GM12873 (cell line): ENCODE data around the gene DGKI.

ENCODE experiments used
- TF ChIP-seq, protein P1 (sequence below): IDR thresholded peaks from 2 replicates; pipeline ENCODE4 v1.5.1; 2012; ENCODE audit warnings: low read depth, mild to moderate bottlenecking, moderate library complexity, low read length, control low read depth; ENCODE audit not compliant: insufficient read depth; ENCODE audit errors: missing control alignments

Gene DGKI

DNA sequence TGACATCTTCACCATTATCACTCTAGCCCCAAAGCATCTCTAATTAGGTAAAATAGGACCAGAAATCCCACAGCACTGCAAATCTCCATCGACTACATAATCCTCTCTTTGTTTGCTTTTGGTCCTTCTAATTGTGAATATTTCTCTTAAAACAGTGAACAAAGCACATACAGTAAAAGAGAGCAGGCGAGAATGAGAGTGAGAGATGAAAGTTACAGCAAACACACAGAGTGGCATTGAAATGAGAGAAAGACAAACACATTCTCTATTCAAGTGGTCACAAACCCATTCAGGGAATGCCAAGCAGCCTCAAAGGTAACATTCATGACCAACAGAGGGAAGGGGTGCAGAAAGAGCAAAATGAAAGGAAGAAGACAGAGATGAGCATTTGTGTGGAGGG lies 393.4 kb downstream of the DGKI start:
- TF ChIP-seq, protein P1, sequence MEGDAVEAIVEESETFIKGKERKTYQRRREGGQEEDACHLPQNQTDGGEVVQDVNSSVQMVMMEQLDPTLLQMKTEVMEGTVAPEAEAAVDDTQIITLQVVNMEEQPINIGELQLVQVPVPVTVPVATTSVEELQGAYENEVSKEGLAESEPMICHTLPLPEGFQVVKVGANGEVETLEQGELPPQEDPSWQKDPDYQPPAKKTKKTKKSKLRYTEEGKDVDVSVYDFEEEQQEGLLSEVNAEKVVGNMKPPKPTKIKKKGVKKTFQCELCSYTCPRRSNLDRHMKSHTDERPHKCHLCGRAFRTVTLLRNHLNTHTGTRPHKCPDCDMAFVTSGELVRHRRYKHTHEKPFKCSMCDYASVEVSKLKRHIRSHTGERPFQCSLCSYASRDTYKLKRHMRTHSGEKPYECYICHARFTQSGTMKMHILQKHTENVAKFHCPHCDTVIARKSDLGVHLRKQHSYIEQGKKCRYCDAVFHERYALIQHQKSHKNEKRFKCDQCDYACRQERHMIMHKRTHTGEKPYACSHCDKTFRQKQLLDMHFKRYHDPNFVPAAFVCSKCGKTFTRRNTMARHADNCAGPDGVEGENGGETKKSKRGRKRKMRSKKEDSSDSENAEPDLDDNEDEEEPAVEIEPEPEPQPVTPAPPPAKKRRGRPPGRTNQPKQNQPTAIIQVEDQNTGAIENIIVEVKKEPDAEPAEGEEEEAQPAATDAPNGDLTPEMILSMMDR, result no peak

DNA sequence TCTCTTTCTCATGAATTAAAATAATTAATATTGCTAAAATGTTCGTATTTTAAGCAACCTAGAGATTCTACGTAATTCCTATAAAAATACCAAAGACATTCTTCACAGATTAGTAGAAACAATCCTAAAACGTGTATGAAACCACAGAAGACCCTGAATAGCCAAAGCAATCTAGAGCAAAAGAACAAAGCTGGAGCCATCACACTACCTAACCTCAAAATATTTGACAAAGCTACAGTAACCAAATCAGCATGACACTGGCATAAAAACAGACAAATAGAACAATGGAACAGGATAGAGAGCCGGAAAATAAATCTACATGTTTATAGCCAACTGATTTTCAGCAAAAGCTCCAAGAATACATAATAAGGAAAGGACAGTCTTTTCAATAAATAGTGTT lies 397.8 kb downstream of the DGKI start:
- TF ChIP-seq, protein P1, result no peak

DNA sequence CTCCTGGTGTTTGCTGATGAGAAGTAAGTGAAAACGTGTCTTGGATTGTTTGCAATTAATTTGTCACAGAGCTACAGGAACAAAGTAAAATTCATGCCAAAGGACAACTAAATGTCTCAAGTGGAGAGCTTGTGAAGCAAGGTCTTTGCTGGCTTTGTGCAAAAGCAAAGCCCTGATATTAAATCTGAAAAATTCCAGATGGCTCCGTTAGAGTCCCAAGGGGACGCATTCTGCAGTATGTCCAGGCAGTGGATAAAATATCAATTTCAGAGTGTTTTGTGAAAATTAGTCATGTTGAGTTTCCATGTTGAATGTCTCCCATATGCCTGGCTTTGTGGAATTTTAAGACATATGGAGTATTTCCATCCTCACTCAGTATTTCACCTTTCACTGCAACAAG lies 400.7 kb downstream of the DGKI start:
- TF ChIP-seq, protein P1, result no peak

DNA sequence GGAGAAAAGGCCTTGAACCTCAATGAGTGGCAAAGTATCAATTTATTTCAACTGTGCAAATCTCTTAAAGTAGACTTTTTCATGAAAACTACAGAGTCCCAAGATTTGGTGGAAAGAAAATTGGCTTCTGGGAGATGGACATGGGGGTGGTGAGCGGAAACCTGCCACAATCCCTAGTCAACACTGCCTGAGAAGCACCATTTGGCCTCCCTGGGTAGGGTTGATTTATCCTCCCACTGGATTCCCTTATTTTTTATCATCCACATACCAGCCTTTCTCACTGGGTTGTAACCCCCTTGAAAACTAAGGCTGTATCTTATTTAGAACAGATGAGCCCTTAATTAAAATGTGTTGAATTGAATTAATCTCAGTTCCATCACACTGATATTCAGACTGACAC lies 401.5 kb downstream of the DGKI start:
- TF ChIP-seq, protein P1, result no peak

DNA sequence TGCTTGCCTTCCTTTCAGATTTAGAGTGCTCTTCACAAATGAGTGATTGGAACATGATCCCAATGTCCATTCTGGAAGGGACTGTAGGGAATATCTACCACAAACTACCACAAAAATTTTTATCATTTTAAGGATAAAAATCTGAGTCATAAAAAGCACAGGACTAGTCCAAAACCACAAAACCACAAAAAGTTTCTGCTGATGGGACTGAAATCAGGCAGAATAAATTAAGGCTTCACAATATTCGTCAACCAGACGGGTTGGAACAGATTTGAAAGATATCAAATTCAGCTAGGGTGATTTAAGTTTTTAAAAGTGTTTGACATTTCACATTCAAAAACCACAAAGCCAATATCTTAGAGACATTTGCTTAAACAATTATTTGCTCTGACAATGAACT lies 403.2 kb downstream of the DGKI start:
- TF ChIP-seq, protein P1, result no peak

DNA sequence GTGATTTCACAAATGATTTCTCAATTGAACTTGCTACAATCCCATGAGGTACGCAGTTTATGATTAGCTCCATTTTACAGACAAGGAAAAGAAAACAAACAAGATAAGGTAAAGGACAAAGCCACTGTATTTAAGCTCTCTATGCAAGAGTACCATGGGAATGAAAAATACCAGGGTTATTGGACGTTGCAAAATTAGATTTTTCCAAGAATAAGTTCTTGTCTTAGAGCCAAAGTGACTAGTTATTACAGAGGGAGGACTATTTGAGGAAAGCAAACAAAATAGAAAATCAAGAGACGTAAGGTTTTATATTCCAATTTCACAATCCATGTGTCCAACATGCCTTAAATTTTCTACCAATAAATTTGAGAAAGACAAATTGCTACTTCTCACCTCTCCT lies 405.3 kb downstream of the DGKI start:
- TF ChIP-seq, protein P1, result no peak

DNA sequence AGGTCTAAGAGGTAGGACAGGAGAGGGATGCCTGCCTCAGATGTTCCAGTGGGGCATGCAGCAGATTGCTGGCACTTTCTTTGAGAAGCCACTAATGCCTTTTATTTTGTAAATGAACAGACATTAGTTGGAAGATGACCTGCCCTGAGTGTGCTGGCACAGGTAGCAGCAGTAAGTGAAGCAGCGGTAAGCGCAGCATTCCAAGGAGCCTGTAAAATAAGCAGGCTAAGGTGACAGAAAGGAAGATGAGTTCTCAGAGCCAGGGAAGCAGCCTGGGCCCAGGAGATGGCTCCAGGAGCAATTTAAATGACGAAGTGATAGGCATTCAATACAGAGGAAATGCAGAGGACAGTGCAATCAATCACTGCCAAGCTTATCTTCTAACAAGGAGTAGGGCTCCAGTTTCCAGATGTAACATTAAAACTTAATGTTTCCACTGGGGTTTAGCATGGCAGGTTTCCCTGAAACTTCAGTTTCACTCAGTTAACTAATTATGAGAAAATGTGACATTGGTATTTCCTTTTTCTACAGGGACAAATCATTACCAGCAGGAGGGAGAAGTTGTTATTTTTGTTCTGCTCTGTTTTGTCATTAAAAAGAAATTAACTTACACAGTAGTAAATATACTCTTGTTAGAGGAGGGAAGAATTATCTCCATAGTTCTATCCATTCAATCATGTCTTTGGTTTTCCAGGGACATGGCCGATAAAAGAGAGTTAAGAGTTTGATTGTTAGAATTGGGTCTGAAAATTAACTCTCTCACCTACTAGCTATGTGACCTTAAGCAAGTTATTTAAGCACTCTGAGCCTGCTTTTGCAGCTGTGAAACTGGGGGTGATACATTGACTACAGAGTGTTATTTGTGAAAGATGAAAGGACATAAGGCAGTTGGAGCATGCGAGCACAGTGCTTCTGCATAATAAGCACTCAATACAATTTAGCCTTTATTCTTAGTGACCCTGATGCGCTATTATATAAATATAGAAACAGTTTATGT lies 406.6 kb downstream of the DGKI start:
- TF ChIP-seq, protein P1, result no peak
